ENCODE data around the gene STRN3.
"Not testable (repeated sequence)": the region's sequence is repeated elsewhere in the genome, so short reads cannot be mapped to it uniquely, and the experiment has no call there.

The STRN3 gene

DNA sequence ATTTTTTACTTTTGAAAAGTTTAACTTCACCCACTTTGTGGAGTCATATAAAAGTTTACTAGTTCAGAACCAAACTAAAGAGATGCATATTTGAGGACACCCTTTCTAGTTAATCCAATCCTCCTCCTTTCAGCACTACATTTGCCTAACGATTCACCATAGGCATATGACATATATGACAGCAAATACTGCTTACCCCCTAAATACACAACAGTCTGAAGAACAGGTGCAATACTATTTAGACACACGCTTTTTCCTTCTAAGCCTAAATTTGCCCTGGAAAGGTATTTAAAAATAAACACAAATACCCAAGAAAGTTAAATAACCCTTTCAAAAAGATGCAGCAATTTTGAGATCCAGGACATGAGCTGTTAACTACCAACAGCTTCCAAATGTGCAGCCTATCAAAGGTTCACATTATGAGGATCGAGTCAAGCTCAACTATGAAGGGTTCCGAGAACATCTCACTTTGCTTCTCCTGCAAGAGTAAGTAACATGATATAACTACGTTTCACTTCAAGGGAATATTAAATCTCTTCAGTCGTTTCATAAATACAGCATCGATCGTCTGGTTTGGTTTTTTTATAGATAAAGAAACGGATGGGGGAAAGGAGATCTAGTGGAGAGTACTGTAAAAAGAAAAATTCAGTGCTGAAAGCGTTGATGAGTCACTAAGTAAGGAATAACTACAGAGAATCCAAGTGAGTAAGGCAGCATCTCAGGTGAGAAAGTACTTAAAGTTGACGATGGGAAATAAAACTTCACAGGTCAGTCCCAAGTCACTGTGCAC is 1.4 kb downstream of the STRN3 start:
- no peak for TF ChIP-seq ZNF274 (IDR thresholded peaks at IDR 0.05; ENCODE audit: low read depth, low read length)
- peak overlapping the region; percentile 94 for H3K4me3 ChIP-seq (ENCODE audit: low read length)

- TF ChIP-seq ZNF274 (IDR thresholded peaks at IDR 0.05; ENCODE audit: low read depth, low read length): no peak
- no peak overlapping the region; the same call in 1 of the 2 replicates for H3K4me3 ChIP-seq (ENCODE audit: low read length)
Measured at GRCh38 chr14:31024010-31024480, 2.1 kb downstream of the STRN3 start.

GRCh38 chr14:31022386-31022785 is 3.8 kb downstream of the STRN3 start:
- H3K4me3 ChIP-seq (ENCODE audit: low read length): no peak overlapping the region
- TF ChIP-seq ZNF274 (IDR thresholded peaks at IDR 0.05; ENCODE audit: low read depth, low read length): no peak

GRCh38 chr14:31021576-31021949 is 4.6 kb downstream of the STRN3 start:
- no peak for TF ChIP-seq ZNF274 (IDR thresholded peaks at IDR 0.05; ENCODE audit: low read depth, low read length)
- no peak overlapping the region for H3K4me3 ChIP-seq (ENCODE audit: low read length)

- no peak overlapping the region for H3K4me3 ChIP-seq (ENCODE audit: low read length)
- no peak for TF ChIP-seq ZNF274 (IDR thresholded peaks at IDR 0.05; ENCODE audit: low read depth, low read length)
Measured at GRCh38 chr14:31020834-31021575, 5.2 kb downstream of the STRN3 start.

- TF ChIP-seq ZNF274 (IDR thresholded peaks at IDR 0.05; ENCODE audit: low read depth, low read length): no peak
- H3K4me3 ChIP-seq (ENCODE audit: low read length): no peak overlapping the region
Measured at GRCh38 chr14:31018057-31018645, 8.0 kb downstream of the STRN3 start.

DNA sequence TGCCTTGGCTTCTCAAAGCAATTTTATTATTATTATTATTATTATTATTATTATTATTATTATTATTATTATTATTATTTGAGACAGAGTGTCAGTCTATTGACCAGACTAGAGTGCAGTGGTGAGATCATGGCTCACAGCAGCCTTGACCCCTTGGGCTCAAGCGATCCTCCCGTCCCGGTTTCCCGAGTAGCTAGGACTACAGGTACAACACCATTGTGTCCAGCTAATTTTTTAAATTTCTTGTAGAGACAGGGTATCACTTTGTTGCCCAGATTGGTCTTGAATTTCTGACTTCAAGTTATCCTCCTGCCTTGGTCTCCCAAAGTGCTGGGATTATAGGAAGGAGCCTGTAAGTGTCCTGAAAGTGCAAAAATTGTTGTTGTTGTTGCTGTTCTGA is 12.3 kb downstream of the STRN3 start:
- TF ChIP-seq ZNF274 (IDR thresholded peaks at IDR 0.05; ENCODE audit: low read depth, low read length): no peak
- H3K4me3 ChIP-seq (ENCODE audit: low read length): no peak overlapping the region

- no peak overlapping the region for H3K4me3 ChIP-seq (ENCODE audit: low read length)
- no peak for TF ChIP-seq ZNF274 (IDR thresholded peaks at IDR 0.05; ENCODE audit: low read depth, low read length)
Measured at GRCh38 chr14:31010935-31011334, 15.2 kb downstream of the STRN3 start.

GRCh38 chr14:31009836-31010574 is 16.2 kb downstream of the STRN3 start:
- no peak for TF ChIP-seq ZNF274 (IDR thresholded peaks at IDR 0.05; ENCODE audit: low read depth, low read length)
- no peak overlapping the region for H3K4me3 ChIP-seq (ENCODE audit: low read length)

- no peak for TF ChIP-seq ZNF274 (IDR thresholded peaks at IDR 0.05; ENCODE audit: low read depth, low read length)
- H3K4me3 ChIP-seq (ENCODE audit: low read length): no peak overlapping the region
Measured at GRCh38 chr14:31006703-31007102, 19.5 kb downstream of the STRN3 start.

DNA sequence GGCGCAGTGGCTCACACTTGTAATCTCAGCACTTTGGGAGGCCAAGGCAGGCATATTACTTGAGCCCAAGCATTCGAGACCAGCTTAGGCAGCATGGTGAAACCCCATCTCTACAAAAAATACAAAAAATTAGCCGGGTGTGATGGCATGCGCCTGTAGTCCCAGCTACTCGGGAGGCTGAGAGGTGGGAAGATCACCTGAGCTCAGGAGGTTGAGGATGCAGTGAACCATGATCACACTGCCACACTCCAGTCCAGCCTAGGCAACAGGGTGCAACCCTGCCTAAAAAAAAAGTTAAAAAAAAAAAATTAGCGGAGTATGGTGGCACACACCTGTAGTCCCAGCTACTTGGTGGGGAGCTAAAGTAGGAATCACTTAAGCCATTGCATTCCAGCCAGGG is 22.2 kb downstream of the STRN3 start:
- H3K4me3 ChIP-seq (ENCODE audit: low read length): not testable (repeated sequence)

- no peak for TF ChIP-seq ZNF274 (IDR thresholded peaks at IDR 0.05; ENCODE audit: low read depth, low read length)
- H3K4me3 ChIP-seq (ENCODE audit: low read length): no peak overlapping the region
Measured at GRCh38 chr14:31003284-31003683, 22.9 kb downstream of the STRN3 start.

DNA sequence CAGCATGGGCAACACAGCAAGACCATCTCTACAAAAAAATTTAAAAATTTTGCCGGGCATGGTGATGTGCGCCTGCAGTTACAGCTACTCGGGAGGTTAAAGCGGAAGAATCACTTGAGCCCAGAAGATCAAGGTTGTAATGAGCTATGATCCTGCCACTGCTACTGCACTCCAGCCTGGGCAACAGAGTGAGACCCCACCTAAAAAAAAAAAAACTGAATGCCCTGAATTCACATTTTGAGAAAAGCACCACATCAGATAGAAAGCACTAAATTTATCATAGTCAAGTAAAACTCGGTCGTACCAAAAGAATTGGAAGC is 24.9 kb downstream of the STRN3 start:
- H3K4me3 ChIP-seq (ENCODE audit: low read length): no peak overlapping the region
- no peak for TF ChIP-seq ZNF274 (IDR thresholded peaks at IDR 0.05; ENCODE audit: low read depth, low read length)

DNA sequence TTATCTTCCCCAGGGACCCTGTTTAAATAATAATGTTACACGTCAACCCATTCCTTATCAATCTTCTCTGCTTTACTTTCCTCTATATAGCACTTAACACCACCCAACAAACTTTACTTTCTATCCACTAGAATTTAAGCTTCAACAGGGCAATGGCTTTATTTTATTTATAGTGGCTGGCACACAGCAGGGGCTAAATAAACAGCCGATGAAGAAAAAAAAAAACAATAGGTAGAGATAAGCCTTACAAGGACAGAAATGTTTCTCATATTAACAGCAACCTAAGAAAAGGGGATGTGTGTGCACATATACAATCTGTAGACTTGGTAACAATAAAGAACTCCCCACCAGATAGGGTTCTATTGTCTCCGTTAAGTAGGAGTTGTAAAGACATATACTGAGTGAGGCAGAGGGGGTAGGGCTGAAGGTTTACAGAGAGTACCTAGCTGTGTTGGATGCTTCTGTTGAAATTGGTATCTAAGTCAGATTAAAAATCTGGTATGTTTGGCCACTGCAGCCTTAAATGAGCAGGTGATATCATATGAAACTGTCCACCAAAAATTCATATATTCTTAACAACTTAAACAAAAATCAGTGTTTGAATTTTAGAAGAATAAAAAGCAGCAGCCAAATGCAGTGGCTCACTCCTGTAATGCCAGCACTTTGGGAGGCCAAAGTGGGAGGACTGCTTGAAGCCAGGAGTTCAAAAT is 25.4 kb downstream of the STRN3 start:
- no peak overlapping the region for H3K4me3 ChIP-seq (ENCODE audit: low read length)
- TF ChIP-seq ZNF274 (IDR thresholded peaks at IDR 0.05; ENCODE audit: low read depth, low read length): no peak

Measured in GM08714 (cell line).